Kidney capillary endothelial cell (primary cell): Measurements from ENCODE around the gene TCF7L1.

Source experiments
- DNase-seq: peaks from one replicate; pipeline ENCODE4 v3.0.0-alpha.2; 2018; ENCODE audit warnings: low spot score

TCF7L1 gene

DNA sequence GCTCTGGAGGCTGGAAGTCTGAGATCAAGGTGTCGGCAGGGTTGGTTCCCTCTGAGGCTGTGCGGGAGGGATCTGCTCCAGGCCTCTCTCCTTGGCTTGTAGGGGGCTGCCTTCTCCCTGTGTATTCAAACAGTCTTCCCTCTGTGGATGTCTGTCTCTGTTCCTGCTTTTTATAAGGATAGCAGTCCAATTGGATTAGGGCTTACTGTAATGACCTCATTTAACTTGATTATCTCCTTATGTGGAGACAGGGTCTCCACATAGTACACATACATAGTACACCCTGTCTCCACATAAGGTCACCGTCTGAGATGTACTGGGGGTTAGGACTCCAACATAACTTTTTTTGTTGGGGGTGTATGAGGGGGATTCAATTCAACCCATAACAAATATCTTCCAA lies 30.5 kb downstream of the TCF7L1 start:
- DNase-seq: no peak

DNA sequence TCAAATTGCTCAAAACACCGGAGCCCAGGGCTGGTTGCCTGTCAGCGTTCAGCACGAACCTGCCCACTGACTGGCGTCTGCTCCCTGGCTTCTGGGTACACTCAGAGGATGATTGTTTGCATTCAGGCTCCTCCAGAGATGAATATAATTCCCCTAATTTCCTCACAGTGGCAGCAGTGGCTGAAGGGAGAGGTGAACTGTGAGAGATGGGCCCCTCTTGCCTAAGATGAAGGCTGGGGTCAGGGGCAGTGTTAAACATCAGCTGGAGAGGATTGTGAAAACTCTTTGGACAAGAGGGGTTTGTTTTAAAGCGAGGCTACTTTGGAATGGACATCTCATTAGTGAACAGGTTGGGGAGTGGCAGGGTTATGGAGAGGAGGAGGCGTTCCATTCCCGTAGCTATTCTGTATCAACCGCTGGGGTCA lies 31.0 kb downstream of the TCF7L1 start:
- DNase-seq: no peak

DNA sequence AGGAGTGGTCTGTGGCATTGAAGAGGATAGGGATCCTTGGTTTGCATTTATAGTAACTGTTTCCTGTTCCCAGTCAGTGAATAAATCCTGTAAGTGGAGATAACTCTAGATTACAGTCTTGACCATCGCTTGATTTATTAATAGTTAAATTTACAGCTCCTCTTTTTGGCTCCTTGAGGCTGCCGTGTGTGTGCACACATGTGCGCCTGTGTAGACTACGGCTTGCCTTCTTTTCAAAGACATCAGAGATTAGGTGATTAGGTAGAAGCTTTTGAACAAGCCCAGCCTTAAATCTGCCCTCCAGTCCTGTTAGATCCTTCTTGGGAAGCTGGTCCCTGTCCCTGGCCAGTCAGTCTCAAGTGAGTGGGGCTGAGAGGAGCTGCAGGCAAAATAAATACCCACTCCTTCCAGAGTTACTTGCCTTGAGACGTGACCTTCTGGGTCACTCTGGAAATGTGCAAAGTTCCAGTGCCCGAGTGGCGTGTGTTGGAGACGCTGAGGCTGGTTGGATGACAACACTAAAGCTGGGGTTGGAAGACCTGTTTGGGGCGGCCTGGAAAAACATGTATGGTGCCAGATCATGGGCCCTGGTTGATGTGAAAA lies 32.0 kb downstream of the TCF7L1 start:
- DNase-seq: no peak

DNA sequence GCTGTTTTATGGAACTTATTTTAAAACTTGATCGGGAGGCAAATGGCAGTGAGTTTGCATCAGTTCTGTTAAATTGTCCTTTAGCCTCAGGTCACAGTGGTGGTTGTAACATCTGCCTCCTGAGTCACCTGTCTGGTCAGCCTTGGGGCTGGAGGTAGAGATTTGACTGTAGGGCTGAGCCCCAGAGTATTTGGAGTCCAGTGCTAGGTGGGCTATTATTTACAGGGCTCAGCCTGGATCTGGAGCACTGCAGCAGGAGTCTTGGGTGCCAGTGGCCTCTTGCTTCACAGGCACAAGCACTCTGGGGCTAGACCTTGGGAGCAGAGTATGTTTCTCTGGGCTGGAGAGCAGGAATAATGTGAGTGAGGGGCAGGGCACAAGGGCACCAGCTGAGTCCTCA lies 32.8 kb downstream of the TCF7L1 start:
- DNase-seq: no peak

DNA sequence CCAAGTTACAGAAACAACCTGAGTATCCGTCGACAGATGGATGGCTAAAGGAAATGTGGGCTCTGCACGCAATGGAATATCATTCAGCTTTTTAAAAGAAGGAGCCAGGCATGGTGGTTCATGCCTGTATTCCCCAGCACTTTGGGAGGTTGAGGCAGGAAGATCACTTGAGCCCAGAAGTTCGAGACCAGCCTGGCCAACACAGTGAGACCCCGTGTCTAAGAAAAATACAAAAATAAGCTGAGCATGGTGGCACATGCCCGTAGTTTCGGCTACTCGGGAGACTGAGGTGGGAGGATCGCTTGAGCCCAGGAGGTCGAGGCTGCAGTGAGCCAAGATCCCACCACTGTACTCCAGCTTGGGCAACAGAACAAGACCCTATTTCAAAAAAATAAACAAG lies 34.3 kb downstream of the TCF7L1 start:
- DNase-seq: no peak

DNA sequence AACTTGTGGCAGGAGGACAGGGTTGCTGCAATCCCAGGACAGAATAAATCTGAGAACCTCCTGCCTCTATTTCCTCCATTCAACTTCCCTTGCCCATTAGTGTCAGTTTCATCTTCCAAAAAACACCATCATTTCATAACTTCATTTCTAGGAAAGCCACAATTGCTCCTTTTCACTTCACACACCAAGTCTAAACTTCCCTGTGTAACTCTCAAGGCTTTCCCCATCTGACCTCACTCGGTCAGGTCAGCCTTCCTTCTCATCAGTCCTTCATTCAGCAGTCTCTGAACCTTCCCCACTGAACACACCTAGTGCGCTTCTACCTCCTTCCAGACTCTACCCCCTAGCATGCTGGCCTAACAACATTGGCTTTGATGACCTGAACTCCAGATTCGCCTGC lies 35.8 kb downstream of the TCF7L1 start:
- no peak for DNase-seq

DNA sequence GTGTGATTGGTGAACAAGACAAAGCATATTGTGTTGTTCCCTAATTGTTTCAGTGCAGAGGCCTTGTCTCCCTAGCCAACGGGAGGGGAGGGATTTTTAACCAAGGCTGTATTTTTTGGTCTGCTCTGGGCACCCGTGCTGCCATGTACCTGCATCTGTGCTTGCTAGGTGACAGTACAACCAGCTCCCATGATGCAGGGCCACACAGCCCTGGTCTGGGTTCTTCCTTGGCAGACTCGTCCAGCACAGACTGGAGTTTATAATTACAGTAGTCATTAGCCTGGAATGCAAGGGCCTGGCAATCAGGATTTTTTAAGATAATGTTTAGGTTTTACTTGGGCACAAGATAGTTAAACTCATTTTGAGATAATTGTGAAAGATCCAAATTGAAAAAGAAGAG lies 36.4 kb downstream of the TCF7L1 start:
- no peak for DNase-seq

DNA sequence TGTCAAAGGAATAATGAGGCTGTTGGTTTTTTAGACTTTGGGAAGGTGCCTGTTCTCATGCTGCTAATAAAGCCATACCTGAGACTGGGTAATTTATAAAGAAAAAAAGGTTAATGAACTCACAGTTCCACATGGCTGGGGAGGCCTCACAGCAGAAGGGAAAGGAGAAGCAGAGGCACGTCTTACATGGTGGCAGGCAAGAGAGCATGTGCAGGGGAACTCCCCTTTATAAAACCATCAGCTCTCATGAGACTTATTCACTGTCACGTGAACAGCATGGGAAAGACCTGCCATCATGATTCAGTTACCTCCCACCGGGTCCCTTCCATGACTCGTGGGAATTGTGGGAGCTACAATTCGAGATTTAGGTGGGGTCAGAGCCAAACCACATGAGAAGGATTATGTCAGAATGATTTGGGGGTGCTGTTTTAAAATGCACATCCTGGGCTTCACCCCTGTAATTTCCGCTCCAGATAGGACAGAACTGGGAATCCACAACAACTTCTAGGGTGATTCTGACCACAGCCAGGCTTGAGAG lies 37.8 kb downstream of the TCF7L1 start:
- no peak for DNase-seq

DNA sequence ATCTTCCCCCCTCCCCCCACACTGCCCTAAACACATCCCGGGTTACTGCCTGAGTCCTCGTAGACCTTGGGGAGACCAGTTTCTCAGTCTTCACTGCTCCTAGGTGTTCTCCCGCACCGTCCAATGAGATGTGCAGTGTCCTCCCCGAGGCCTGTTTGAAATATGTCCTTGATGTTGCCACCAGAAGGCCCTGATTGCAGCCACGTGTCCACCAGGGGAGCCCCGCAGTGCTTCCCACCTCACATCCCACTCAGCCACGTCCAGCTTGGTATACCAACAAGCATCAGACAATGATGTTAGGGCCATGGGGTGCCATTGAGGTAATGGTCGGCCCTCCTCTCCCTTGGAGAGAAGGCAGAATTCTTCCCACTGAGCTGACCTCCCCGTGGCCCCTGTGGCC lies 38.7 kb downstream of the TCF7L1 start:
- no peak for DNase-seq

DNA sequence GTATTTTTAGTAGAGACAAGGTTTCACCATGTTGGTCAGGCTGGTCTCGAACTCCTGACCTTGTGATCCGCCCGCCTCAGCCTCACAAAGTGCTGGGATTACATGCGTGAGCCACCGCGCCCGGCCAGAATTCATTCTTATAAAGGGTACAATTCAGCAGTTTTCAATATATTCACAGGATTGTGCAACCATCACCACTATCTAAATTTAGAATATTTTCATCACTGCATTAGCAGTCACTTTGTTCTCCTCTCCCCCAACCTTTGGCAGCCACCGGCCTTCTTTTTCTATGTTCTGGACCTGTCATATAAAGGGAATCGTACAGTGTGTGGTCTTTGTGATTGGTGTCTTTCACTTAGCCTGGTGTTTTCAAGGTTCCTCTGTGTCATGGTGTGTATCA lies 40.7 kb downstream of the TCF7L1 start:
- no peak for DNase-seq

DNA sequence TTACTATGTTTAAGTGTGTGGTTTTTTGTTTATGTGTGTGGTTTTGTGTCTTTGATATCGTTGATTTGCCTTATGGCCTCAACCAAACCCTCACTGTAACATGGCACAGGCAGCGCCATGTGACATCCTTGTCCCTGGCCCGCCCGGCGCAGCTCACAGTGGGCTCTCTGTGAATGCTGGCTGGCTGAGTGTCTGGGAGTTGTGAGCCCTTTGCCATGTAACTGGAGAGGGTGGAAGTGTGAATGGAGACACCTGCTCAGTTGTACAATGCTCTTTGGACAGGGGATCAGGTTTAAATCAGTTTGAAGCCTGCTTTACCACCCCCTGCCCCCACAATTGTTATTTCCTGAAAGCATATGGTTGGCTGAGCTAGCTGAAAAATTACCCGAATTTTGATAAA lies 41.8 kb downstream of the TCF7L1 start:
- no peak for DNase-seq

DNA sequence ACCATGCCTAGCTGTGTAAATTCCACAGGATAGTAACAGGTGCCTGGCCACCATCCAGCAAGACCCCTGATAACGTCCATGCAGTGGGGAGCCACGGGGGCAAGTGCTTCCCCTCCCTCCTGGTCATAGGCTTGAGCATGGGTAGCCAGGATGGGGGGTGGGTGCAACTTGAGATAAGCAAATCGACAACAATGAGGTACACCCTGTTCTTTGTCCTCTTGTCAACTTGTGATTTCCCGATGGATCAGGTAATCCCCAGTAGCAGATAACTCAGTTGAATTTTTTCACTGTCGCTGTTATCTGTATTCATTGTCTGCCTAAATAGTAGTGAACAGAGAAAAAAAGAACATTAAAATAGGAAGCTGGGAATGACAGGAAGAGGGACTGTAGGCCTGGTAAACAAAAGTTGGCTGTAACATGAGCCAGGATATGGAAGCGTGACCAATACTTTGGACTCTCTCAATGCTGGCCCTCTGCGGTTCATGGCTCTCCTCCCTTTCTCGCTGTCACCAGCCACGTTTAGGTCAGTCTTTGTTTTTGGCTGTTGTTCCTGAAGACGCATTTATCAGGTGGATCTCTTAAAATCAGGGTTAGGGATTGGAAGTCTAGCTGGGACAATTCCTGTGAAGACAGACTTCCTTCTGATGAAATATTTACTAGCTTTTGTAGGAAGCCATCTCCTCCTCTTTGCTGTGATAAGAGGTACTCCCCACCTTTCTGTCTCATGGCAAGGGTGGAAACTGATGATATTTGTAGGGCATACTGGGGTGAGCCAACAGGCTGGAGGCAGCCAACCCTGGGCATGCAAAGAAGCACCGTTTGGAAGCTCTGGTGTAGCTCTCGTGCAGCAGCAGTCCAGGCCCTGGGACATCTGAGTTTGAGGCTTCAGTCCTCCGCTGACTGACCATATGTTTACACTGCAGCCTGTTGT lies 42.4 kb downstream of the TCF7L1 start:
- DNase-seq: no peak

DNA sequence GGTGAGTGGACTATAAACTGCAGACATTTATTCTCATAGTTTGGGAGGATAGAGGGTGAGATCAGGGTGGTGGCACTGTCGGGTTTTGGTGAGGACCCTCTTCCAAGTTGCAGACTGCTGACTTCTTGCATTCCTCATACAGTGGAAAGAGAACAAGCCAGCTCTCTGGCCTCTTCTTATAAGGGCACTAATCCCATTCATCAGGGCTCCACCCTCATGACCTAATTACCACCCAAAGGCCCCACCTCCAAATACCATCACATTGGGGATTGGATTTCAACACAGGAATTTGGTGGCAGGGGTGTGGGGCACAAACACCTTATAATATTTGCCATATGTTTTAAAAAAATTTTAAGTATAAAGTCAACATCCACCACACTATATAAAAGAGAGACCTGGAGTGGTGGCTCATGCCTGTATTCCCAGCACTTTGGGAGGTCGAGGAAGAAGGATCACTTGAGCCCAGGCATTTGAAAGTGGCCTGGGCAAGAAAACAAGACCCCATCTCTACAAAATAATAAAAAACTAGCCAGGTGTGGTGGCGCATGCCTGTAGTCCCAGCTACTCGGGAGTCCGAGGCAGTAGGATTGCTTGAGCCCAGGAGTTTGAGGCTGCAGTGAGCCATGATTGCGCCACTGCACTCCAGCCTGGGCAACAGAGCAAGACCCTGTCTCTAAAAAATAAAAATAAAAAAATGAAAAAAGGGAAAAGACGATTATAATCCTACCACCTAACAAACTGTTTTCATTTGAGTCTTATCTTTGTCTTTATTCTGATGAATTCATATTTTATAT lies 44.0 kb downstream of the TCF7L1 start:
- DNase-seq: no peak

DNA sequence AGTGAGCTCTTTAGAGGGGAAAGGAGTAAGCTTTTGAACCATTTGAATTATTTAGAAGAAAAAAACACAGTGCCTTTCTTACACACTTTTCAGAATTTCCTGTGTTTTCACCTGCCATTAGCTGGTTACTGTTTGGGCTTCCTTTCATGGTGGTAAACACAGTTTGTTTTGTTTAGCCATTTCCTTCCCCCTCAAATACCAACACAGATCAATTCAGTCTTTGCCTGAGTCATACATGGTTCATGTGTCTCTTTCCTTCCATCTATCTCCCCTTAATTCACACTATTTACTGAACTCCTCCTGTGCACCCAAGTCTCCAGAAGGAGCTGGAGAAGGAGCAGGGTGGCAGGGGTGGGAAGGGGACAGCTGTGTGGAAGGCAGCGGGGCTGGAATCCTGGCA lies 45.0 kb downstream of the TCF7L1 start:
- no peak for DNase-seq

DNA sequence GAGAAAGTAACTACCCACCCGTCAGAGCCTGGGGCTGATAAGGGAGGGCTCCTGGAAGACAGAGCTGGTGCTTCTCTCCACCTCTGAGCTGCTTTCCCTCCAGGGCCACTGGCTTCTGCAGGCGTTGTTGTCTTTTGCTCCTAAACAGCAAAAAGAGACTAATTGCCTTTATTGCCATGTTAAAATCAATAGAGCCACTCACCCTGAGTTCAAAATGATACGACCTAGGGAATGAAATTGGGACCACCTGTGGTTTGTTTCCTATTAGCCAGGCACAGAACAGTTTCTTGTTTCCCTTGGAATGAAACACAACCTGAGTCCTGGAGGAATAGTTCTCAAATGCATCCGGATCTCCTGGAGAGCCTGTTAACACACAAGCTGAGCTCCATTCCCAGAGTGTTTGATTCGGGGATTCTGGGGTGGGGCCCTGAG lies 45.8 kb downstream of the TCF7L1 start:
- DNase-seq: no peak

DNA sequence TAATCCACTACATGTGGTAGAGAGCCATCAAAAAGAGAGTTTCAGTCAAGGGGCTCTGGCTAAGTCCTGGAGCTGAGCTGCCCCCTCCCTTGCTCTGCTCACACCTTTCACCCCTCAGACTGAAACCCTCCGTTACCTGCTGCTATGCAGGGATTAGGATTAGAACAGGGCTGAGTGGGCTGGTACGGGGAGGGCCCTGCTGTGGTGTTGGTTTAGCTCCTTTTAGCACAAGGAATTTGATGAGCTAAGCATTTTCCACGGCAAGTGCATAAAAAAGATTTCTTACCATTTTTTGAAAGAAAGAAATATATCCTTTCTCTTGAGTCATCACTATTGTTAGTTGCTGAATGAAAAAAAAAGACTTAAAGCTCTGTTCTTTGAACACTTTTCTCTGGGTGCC lies 46.3 kb downstream of the TCF7L1 start:
- DNase-seq: no peak

DNA sequence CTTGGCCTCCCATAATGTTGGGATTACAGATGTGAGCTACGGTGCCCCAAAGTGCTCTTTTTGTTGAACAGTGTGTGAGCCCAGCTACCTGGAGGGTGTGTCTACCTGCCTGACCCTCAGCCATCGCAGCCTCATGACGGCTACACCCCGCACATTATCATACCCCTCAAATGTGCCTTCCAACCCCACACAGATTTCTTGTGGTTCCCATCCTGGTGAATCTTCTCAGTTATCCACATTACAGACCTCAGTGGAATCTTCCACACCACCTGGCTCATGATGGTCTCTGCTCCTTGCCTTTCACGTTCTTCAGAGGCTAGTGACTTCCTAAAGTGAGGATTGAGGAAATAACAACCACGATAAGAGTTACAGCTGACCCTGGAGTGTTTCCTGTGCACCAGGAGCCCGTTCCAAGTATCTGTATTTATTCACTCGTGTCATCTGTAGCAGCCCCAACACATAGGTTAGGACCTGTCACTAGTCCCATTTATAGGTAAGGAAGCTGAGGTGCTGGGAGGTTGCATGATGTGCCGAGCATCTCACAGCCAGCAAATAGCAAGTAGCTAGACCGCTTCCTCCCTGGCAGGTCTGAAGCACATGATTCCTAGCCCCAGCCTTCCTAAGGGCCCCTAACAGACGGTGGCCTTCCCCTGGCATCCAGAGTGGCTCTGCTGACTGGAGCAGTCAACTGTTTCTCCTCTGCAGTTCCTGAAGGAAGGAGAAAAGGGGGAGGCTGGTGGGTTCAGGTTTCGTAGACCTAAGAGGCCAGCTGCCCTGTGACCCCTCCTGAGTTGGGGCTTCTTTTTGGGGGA lies 47.3 kb downstream of the TCF7L1 start:
- no peak for DNase-seq

DNA sequence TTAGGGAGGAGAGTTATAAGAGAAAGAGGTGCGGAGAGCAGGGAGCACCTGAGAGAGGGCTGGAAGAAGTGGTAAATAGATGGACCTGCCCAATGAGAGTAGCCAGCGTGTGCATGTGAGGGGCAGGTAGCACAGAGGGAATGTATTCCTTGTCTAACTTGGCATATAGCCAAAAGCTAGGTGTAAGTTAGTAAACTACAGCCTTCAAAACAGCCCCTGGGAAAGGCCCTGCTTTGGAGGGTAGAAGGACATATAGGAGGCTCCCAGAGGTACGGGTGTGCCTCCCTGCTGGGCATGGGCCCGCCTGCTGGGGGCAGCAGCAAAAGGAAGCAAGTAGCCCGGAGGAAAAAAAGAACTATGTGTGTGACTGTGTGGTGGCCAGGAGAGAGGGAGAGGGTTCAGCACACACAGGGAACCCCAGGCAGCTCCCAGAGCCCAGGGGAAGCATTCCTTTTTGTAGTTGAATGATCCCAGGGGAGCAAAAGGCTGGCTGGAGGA lies 48.0 kb downstream of the TCF7L1 start:
- no peak for DNase-seq

DNA sequence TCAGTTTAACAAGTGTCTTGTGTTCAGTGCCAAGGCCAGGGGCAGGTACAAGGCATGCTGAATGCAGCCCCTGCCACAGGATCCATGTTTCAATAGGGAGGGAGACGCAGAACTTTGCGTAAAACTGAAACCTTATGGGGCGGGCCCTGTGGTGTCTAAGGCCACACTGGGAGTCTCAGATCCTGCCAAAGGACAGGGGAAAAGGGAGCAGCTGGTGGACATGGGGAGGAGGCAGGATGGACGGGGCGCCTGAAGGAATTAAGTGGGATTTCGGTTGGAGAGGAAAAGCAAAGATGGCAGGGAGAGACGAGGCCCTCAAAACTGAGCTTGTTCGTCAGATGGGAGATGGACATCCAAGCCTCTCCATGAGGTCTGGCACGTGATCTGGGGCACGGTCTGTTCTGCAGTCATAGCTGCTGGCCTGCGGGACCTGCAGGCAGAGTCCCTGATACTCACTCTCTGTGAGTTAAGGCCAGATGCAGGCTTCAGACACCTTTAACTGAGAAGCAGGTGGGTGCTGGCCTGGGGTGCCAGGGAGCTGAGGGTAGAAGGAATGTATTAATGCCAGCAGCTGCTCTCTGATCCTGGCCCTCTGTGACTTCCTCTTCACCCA lies 48.8 kb downstream of the TCF7L1 start:
- no peak for DNase-seq

DNA sequence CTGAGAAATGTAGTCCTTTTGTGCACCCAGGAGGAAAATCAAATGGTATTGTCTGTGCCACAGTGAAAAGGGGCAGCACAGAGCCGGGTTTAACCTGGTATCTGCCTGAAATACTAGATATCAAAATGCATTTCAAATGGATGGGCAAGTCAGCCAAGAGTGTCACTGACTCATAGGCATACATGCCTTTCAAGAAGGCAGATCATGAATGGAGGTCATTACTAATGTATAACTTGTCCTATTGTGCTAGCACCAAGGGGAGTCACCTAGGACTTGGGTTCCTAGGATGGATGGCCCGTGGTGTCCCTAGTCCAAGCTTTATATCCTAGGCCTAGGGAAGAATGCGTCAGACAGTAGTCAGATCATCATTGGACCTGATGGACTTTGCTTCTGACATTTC lies 49.9 kb downstream of the TCF7L1 start:
- no peak for DNase-seq

DNA sequence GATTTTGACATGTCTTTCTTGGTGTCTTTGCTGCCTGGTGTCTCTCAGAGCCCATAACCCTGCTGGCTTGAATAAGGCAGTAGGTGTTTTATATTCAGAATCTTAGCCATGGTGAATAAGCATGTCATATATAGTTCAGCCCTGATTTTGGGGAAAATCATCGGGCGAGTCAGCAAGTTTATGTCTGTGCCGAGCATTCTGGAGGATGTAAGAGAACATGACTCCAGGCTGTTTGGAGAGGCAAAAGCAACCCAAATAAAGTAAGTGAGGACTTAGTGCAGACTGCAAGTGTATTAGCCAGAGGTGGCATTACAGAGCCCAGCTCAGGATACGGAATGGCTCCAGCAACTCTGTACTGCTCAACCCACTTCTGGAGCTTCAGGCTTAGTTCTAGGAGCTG lies 50.3 kb downstream of the TCF7L1 start:
- no peak for DNase-seq
